Stimulated activated CD4-positive, alpha-beta T cell treated with anti-CD3 and anti-CD28 coated beads, Interleukin-15, amount 100 ng/mL, for 48 hours (primary cell): Measurements from ENCODE around the gene GRID1.

Experiments
- DNase-seq, 2 donors: peaks; one replicate each; pipeline ENCODE4 v3.0.0-alpha.2; 2020; ENCODE audit warnings: low read depth in 2 of 2

The GRID1 gene

GRCh38 chr10:86266446-86267242 lies 100.0 kb downstream of the GRID1 start:
- DNase-seq: no peak

DNA sequence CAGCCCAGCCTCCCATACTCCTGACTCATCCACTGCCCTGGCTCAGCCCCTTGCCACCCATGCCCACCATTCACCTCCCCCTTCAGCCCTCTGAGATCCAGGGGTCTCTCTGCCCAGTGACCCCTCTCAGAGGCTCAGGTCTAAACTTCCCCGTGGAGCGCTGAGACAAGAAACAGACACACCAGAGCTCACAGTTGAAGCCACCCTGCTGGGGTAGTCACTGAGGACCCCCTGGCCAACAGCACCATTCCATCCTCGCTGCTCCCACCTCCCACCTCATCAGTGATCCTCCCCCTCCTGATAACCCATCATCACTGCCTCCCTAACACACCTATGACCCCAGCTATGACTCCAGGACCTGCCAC lies 100.7 kb downstream of the GRID1 start:
- no peak for DNase-seq

GRCh38 chr10:86265236-86265894 lies 101.2 kb downstream of the GRID1 start:
- no peak for DNase-seq

- DNase-seq: no peak
Observed at GRCh38 chr10:86264481-86265231, 101.9 kb downstream of the GRID1 start.

- no peak for DNase-seq
Observed at GRCh38 chr10:86263907-86264306, 102.7 kb downstream of the GRID1 start.

- no peak for DNase-seq
Observed at GRCh38 chr10:86263209-86263608, 103.4 kb downstream of the GRID1 start.

DNA sequence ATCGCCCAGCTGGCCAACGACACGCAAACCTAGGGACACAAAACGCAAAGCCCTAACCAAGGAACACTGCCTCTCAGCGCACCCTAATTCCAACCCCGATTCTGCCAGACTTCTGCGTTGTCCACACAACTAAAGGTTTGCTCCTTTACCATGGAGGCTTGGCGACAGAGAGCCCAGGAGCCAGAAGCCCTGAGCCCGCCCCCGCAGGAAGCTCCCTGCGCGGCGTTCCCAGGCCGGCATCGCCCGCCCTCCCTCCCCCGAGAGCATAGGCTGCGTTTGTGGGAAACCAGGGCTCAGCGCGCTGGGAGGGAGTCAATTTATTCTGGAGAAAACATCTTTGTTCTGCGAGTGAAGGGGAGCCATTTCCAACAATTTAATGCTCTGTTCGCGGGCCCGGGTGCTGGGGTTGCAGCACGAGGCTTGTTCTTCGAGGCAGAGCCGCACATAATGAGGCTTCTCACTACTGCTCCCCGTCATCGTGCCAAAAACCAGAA lies 103.9 kb downstream of the GRID1 start:
- DNase-seq: no peak

DNA sequence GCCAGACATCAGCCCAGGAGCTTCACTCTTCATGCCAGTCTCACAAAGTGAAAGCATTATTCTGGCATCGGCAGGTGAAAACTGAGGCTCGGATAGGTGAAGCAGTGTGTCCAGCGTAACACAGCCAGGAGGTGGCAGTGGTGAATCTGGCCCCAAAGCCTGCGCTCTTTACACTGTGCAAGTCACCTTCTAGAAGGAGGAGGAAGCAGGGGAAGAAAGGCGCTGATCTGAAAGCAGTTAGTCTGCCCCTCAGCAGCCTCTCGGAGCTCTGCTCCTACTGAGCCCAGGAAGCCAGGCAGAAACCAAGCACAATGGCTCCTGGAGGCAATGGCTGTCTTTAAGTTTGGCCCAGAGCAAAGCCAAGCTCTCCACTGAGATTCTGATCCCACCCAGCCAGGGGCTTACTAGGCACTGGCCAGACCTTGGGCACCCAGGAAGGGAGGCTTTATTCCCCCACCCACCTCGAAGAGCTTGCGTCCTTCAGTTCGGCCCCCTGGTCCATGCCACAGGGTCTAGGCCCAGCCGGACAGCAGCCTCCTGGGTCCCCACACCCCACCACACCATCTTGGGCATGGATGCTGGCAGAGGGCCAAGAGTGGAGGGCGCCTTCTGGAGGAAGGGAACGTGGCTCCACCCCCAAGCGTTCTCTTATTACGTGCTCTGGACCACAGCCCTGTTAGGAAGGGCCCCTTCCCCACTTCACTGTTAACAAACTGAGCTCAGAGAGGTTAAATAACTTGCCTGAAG lies 104.5 kb downstream of the GRID1 start:
- DNase-seq: no peak

DNA sequence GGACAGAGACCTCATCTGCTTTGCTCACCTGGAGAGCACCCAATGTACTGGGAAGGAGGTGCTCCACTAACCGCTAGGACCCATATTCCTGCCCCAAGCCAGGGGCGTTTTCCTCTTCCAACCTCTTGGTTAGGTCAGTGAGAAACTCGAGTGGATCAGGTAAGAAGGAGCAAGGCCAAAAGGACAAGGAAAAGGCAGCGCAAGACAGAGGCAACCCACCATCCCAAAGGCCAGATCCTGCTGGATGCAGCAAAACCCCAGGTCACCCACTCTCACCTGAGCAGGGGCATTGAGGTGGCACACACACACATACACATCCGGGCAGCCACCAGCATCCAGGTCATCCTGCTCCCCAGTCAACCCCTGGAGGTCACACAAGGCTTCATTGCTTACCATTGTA lies 105.1 kb downstream of the GRID1 start:
- DNase-seq: no peak

GRCh38 chr10:86260564-86260963 lies 106.0 kb downstream of the GRID1 start:
- DNase-seq: no peak

DNA sequence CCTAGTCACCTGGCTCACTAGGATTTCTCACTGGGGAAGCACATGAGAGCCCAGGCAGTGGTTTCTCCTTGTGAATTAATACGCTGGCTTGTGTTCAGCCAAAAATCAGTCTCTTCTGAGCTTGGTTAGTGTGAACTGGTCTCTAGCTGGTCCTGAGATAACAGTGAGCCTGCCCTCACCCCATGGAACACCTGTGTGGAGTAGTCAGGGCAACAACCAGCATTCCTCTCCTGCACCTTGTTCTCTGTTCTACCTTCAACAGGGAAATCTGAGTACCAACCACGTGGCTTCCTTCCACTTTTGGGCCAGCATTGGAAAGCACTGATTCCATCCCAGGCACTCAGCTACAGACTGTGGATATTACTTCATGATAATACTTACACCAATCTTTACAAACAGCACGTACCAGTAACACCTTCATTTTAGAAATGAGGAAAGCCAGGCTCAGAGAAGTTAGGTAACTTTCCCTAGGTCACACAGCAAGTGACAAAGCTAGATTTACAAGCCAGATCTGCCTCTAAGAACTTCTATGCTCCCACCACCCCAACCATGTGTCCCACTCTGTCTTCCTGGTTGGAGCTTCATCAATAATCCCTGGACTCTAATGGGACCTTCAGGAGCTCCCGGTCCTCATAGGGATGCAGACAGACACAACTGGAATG lies 106.6 kb downstream of the GRID1 start:
- DNase-seq: no peak

GRCh38 chr10:86258941-86259340 lies 107.7 kb downstream of the GRID1 start:
- DNase-seq: no peak

- DNase-seq: no peak
Observed at GRCh38 chr10:86258499-86258898, 108.1 kb downstream of the GRID1 start.

- no peak for DNase-seq
Observed at GRCh38 chr10:86257683-86258082, 108.9 kb downstream of the GRID1 start.

- DNase-seq: no peak
Observed at GRCh38 chr10:86256690-86257315, 109.8 kb downstream of the GRID1 start.

DNA sequence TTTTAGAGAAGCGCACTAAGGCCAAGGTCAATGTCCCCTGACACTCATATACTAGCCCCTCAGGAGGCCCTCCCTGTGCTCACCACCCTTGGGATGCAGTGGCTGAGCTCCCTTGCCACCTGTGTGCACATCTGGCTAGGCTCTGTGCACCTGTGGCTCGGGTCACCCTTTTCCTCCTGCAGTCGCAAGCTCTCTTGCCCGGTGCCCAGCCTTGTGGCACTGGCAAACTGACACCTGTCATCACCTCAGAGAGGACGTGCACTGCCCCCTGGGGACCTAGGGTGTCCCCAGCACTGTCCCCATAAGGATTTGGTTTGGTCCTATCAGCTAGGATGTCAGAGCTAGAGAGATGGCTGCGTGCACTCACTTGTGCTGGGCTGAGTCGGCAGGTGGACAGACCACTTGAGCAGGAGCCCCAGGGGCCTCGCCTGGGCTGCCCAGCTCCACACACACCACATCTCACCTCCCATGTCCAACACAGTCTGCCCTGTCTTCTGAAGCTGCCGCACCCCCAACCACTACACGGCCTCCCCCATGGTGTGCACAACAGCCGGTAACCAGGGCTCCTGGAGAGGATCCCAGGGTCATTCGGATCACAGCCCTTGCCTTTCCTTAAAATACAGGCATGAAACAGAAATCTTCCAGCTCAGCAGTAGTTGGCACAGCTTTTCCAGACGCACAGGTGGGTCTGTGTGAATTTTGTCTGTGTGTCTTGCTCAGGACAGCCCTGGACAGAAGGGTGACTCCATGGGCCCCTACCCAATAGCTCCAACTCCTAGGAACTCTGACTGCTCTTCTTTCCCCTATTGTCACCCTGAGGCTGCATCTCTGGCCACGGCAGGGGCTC lies 111.0 kb downstream of the GRID1 start:
- DNase-seq: no peak

GRCh38 chr10:86254526-86255174 lies 111.9 kb downstream of the GRID1 start:
- no peak for DNase-seq

DNA sequence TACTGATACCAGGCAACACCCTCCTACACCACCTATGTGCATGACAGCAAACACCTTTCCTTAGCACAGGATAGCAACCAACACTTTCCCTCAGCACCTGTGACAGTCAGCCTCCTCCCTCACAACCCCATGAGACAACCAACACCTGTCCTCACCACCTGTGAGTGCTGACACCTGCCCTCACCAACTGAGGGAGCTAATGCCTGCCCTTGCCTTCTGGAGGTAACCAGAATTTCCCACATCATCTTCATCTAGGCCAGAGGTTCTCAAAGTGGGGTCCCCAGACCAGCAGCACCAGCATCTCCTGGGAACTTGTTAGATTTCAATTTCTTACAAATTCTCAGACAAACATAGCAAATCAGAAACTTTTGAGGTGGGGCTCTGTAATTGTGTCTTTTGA lies 112.5 kb downstream of the GRID1 start:
- DNase-seq: no peak
